Peyer's patch (tissue), 4 donors: ENCODE data around the gene IKBKE. TPM values are rescaled to one million over a fixed set of nuclear protein-coding genes. Genes with fewer than 3 reads are reported as not detected.

Experiments used
- DNase-seq, 3 donors: peaks; one replicate each; pipeline ENCODE4 v3.0.0-alpha.2; 2017 to 2019
- H3K27ac ChIP-seq, 4 donors: fragments of 200-600 bp; sonication (generic); one replicate each; pipeline ENCODE4 v1.5.1; 2016 to 2019
- H3K27me3 ChIP-seq, 2 donors: fragments of 200-600 bp; sonication (generic); one replicate each; pipeline ENCODE4 v1.5.1; 2019
- H3K36me3 ChIP-seq, 3 donors: fragments of 200-600 bp; sonication (generic); one replicate each; pipeline ENCODE4 v1.5.1; 2016 to 2019
- H3K4me1 ChIP-seq, 4 donors: fragments of 200-600 bp; sonication (generic); one replicate each; pipeline ENCODE4 v1.5.1; 2016 to 2019
- H3K4me3 ChIP-seq, 4 donors: fragments of 200-600 bp; sonication (generic); 1 replicate in 3 of 4; 2 replicates in 1 of 4; pipeline ENCODE4 v1.5.1; 2016 to 2019; ENCODE audit warnings: mild to moderate bottlenecking in 1 of 4
- H3K9me3 ChIP-seq, 4 donors: fragments of 200-600 bp; sonication (generic); one replicate each; pipeline ENCODE4 v1.5.1; 2016 to 2019; ENCODE audit warnings: mild to moderate bottlenecking in 1 of 4
- CTCF ChIP-seq, 6 experiments: fragments of 450-650 bp in 4 of 6; fragments of 200-600 bp in 2 of 6; sonication (generic) in 1 of 6; IDR thresholded peaks; one replicate each; pipeline ENCODE4 v1.5.1; 2017 to 2019; ENCODE audit warnings: antibody characterized with exemption in 6 of 6, mild to moderate bottlenecking in 3 of 6, moderate library complexity in 1 of 6
- POLR2A ChIP-seq, 2 donors: fragments of 450-650 bp; IDR thresholded peaks; one replicate each; pipeline ENCODE4 v1.5.1; 2017; ENCODE audit warnings: antibody characterized with exemption in 2 of 2, mild to moderate bottlenecking in 2 of 2, moderate library complexity in 2 of 2
- total RNA-seq, 4 donors: library from RNA; depleted of rRNA; stranded (reverse); fragments of >200 nt; gene quantifications; one replicate each; pipeline ENCODE4 v1.1.0, GENCODE V29; 2016

The IKBKE gene
- total RNA-seq, 4 donors from 2014 or later, result 5.6 to 31.4 (median 17.5) TPM

- Histone ChIP-seq H3K4me3 (no peak overlapping the region), H3K27me3 (no peaks in the 10 kb centered on the region), H3K9me3 (no peaks in the 10 kb centered on the region), H3K4me1 (no peaks in the 10 kb centered on the region), H3K36me3 (no peaks in the 10 kb centered on the region), H3K27ac (no peak overlapping the region)
- no peak for DNase-seq
- TF ChIP-seq CTCF (IDR thresholded peaks at IDR 0.05) (no peak), POLR2A (IDR thresholded peaks at IDR 0.05) (no peak)
These were observed 64.3 kb downstream of the IKBKE start for GRCh38 chr1:206534552-206534951.

GRCh38 chr1:206535853-206536188 is 65.5 kb downstream of the IKBKE start:
- H3K36me3 ChIP-seq, result no peaks in the 10 kb centered on the region
- H3K9me3 ChIP-seq, result no peaks in the 10 kb centered on the region
- TF ChIP-seq POLR2A (IDR thresholded peaks at IDR 0.05) (no peak), CTCF (IDR thresholded peaks at IDR 0.05) (no peak)
- no peak overlapping the region for H3K27ac ChIP-seq
- DNase-seq, result no peak
- H3K27me3 ChIP-seq, result no peaks in the 10 kb centered on the region
- H3K4me1 ChIP-seq, result peaks cover 0 to 7% (median 0%) of the 10 kb centered on the region in 4 donors
- no peak overlapping the region for H3K4me3 ChIP-seq

DNA sequence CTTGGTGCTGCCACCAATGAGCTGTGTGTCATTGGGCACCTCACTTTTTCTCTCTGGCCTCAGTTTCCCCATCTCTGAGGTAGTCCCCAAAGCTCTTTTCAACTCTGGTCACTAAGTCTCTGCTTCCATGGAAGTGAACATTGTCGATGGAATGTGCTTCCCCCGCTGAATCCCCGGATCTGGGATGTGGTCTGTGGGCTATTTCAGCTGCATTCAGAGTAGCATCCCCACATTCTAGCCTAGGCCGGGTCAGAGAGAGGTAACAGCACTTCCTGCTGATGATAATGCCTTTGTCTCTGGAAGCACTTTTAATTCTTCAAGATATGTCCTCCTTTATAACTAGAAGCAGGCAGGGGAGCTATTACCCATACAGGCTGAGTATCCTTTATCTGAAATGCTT is 66.9 kb downstream of the IKBKE start:
- TF ChIP-seq CTCF (IDR thresholded peaks at IDR 0.05), result no peak
- no peak for TF ChIP-seq POLR2A (IDR thresholded peaks at IDR 0.05)
- Histone ChIP-seq H3K27ac (no peak overlapping the region), H3K4me1 (peaks cover 0 to 7% (median 0%) of the 10 kb centered on the region in 4 donors), H3K9me3 (no peaks in the 10 kb centered on the region), H3K36me3 (no peaks in the 10 kb centered on the region), H3K27me3 (no peaks in the 10 kb centered on the region), H3K4me3 (no peak overlapping the region)
- DNase-seq, result no peak

DNA sequence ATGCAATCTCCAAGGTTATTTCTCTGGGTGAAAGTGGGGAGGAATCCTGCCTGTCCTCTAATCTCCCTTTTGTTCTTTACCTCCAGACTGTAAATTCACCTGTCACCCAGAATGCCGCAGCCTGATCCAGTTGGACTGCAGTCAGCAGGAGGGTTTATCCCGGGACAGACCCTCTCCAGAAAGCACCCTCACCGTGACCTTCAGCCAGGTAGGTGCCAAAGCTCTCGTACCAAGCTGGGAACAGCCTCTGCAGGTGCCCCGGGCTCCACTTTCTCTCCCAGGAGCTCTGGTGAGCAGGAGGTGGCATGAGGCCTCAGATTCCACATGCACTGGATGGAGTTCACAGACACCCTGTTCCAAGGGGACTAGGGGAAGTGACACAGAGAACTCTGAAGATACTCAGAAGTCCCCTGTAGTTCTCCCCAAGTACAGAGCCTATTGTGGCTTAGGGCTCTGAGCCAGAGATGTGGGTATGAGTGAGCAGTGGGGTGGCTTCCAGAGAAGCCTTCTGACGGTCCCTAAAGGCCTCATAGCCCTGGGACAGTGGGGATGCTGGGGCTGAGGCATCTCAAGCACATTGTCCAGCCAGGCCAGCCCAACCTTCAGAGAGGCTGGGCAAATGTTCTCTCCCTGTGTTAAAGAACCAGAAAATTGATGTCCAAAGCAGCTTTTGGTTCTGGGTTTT is 68.0 kb downstream of the IKBKE start:
- Histone ChIP-seq H3K27me3 (no peaks in the 10 kb centered on the region), H3K4me1 (peaks cover 0 to 7% (median 0%) of the 10 kb centered on the region in 4 donors), H3K9me3 (no peaks in the 10 kb centered on the region), H3K36me3 (no peaks in the 10 kb centered on the region), H3K27ac (no peak overlapping the region), H3K4me3 (no peak overlapping the region)
- TF ChIP-seq CTCF (IDR thresholded peaks at IDR 0.05), result no peak
- no peak for TF ChIP-seq POLR2A (IDR thresholded peaks at IDR 0.05)
- DNase-seq, result no peak

DNA sequence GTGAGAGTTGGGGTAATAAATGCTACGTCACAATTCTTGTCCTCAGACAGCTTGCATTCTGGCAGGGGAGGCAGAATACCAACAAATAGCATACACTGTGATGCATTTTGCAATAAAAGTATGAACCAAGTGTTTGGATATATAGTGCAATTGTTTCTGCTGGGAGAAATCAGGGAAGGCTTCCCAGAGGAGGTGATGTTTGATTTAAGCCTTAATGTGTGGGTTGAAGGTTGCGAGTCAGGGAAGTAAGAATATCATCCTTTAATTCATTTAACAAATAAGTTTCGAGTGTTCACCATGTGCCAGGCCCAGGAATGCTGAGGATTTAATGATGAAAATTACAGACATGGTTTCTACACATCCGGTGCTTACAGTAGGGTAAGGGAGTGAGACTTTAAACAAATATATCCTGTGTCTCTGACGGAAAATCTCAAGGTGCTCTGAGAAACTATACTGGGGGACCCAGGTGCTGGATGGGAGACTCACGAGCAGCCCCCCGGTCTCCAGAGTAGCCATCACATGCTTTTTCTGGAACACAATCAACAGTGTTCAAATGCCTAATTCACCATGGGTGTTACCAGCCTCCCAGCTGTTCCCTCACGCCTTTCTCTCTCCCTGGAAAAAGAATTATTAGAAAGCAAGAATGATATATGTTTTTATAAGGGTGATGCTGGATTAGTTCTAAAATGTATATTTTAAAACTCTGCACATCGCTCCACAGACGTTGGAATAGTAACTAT is 68.8 kb downstream of the IKBKE start:
- Histone ChIP-seq H3K9me3 (no peaks in the 10 kb centered on the region), H3K36me3 (no peaks in the 10 kb centered on the region), H3K4me1 (peaks cover 0 to 7% (median 0%) of the 10 kb centered on the region in 4 donors), H3K4me3 (no peak overlapping the region), H3K27me3 (no peaks in the 10 kb centered on the region), H3K27ac (no peak overlapping the region)
- no peak for TF ChIP-seq CTCF (IDR thresholded peaks at IDR 0.05)
- no peak for TF ChIP-seq POLR2A (IDR thresholded peaks at IDR 0.05)
- DNase-seq, result no peak
